Measurements from ENCODE around the gene MPPED2.

DNA sequence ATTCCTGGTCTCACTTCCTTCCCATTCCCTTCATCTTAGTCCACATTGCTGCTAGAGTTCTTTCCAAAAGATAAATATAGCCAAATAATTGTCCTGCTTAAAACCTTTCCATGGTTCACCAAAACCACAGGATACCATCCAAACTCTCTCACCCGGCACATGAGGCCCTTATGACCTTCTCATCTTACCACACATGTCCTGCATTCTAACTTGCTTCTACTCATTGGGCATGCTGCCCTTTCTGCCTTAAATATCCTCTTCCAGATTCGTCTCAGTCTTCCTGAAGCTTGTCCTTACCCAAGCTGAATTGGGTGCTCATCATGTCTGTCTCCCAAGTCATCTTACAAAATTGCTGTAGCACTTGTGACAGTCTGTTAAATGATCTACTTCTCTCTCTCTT lies 114.9 kb downstream of the MPPED2 start:
- TF ChIP-seq POLR2A (IDR thresholded peaks at IDR 0.05) (no peak), EP300 (IDR thresholded peaks at IDR 0.05) (no peak)
- TF ChIP-seq, protein P1, sequence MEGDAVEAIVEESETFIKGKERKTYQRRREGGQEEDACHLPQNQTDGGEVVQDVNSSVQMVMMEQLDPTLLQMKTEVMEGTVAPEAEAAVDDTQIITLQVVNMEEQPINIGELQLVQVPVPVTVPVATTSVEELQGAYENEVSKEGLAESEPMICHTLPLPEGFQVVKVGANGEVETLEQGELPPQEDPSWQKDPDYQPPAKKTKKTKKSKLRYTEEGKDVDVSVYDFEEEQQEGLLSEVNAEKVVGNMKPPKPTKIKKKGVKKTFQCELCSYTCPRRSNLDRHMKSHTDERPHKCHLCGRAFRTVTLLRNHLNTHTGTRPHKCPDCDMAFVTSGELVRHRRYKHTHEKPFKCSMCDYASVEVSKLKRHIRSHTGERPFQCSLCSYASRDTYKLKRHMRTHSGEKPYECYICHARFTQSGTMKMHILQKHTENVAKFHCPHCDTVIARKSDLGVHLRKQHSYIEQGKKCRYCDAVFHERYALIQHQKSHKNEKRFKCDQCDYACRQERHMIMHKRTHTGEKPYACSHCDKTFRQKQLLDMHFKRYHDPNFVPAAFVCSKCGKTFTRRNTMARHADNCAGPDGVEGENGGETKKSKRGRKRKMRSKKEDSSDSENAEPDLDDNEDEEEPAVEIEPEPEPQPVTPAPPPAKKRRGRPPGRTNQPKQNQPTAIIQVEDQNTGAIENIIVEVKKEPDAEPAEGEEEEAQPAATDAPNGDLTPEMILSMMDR (IDR thresholded peaks at IDR 0.05): no peak
